ENCODE data around the gene SFXN3.

- no peak for TF ChIP-seq CTCF (IDR thresholded peaks at IDR 0.05; ENCODE audit: low read length)
- TF ChIP-seq EZH2 (IDR thresholded peaks at IDR 0.05; ENCODE audit: borderline replicate concordance, low read length), result no peak
Observed at GRCh38 chr10:101044117-101044516, 13.1 kb downstream of the SFXN3 start.

Measured in OCI-LY1 (cell line).